T-helper 1 cell (primary cell): ENCODE data around the gene PRIM2.
A peak's percentile ranks its signal among the peaks of the same experiment; 100 is the strongest.
"Not testable (repeated sequence)": the region's sequence is repeated elsewhere in the genome, so short reads cannot be mapped to it uniquely, and the experiment has no call there.

Source experiments
- DNase-seq, 5 donors: peaks; one replicate each; pipeline ENCODE4 v3.0.0-alpha.2; 2012 to 2020

PRIM2 gene

DNA sequence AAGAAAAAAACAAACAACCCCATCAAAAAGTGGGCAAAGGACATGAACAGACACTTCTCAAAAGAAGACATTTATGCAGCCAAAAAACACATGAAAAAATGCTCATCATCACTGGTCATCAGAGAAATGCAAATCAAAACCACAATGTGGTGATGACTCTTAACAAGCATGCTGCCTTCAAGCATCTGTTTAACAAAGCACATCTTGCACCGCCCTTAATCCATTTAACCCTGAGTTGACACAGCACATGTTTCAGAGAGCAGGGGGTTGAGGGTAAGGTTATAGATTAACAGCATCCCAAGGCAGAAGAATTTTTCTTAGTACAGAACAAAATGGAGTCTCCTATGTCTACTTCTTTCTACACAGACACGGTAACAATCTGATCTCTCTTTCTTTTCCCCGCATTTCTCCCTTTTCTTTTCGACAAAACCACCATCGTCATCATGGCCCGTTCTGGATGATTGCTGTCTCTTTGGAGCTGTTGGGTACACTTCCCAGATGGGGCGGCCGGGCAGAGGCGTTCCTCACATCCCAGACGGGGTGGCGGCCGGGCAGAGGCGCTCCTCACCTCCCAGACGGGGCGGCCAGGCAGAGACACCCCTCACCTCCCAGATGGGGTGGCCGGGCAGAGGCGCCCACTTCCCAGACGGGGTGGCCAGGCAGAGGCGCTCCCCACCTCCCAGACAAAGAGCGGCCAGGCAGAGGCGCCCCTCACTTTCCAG, 7.2 kb upstream of the PRIM2 start:
- not testable (repeated sequence) for DNase-seq

DNA sequence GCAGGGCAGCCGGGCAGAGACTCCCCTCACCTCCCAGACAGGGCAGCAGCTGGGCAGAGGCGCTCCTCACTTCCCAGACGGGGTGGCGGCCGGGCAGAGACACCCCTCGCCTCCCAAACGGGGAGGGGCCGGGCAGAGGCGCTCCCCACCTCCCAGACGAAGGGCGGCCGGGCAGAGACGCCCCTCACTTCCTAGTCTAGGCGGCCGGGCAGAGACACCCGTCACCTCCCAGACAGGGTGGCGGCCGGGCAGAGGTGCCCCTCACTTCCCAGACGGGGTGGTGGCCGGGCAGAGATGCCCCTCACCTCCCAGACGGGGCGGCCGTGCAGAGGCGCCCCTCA, 6.6 kb upstream of the PRIM2 start:
- DNase-seq, result no peak

- DNase-seq, result not testable (repeated sequence)
Observed at GRCh38 chr6:57311300-57312003, 6.0 kb upstream of the PRIM2 start.

- no peak for DNase-seq
Observed at GRCh38 chr6:57312004-57312345, 5.5 kb upstream of the PRIM2 start.

DNA sequence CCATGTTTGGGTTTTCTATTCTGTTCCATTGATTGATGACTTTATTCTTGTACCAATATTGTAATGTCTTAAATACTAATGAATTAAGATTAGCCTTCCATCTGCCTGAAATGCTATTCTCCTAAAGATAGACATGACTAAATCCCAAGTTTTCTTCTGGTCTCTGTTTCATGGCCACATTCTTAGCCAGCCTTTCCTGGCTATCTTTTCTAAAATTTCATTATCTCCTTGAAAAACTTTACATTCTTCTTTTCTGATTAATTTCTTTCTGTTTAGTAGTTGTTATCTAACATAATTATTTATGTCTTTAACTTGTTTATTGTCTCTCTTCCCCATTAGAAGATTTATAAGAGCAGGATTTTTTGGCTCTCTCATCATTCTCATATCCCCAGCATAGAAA, 4.4 kb upstream of the PRIM2 start:
- DNase-seq, result no peak

GRCh38 chr6:57313711-57314471, 3.5 kb upstream of the PRIM2 start:
- DNase-seq, result no peak

- no peak for DNase-seq
Observed at GRCh38 chr6:57315111-57315510, 2.3 kb upstream of the PRIM2 start.

DNA sequence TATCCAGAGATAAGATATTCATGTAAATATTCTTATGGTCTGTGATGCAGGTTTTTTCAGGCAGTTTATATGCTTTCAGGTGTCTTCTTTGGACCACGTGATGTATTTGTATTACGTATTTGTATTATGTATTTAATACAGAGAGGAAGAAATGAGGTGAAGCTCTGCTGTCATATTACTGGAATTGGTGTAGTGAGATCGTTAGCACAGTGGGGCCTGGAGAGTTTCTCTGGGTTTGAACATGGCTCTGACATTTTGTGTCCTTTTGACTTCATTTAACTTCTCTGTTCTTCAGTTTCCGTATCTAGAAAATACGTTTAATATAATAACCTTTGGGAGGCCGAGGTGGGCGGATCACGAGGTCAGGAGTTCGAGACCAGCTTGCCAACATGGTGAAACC, 1.6 kb upstream of the PRIM2 start:
- DNase-seq, result no peak

DNA sequence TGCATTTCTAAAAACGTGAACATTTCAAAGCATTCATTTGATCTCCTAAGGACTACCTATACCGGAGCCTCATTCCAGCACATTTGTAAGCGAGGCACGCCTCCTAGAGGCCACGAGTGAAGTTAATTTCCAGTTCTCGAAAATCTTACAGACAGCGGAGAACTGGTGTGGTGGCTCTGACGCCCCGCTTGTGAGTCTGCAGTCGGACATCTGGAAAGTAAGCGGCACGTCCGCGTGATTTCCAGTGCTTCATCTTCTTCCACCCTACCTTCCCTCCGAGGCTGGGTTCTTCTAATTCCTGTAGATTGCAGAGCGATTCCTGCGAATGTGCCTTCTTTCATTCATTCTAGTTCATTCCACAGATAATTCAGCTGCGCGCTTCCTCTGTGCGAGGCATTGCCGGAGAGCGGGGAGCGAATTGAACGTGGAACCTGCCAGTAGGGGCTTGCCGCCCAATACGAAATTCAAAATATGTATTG, 810 bp upstream of the PRIM2 start:
- DNase-seq, result peak; percentile 49 to 87 (median 65)

DNA sequence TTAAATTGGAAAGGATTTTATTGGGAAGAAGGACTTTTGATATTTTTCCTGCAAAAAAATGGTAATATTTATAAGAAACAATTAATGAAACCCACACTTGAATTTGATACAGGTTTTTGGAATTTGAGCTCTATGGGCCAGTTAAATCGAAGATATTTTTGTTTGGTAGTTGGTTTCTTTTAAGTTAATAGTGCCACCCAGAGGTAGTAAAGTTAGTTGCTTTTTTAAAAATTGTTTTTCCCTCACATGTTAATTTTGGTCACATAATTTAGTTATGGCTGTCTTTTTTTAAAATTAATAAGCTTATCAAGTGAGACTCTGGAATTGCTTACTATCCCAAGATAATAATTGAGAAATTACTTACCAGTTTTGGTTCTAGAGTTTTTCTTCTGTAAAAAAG, 7.1 kb downstream of the PRIM2 start:
- DNase-seq, result peak in 1 of 5 donors; percentile 10

DNA sequence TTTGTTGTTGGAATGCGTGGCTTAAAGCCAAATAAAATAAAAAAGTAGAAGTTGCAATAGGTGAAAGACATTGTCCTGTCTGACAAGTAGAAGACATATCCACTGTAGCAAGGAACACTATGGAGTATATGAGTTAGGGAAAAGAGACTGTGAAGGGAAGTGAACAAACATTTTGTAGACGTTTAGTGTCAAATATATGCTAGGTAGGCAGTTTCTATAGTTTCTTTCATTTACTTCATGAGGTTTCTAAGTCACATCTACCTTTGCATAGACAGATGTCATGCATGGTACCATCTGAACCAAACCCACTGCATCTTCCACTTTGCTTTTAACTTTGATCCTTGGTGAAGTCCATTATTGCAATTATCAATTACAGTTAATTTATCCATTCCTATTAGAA, 9.9 kb downstream of the PRIM2 start:
- no peak for DNase-seq

DNA sequence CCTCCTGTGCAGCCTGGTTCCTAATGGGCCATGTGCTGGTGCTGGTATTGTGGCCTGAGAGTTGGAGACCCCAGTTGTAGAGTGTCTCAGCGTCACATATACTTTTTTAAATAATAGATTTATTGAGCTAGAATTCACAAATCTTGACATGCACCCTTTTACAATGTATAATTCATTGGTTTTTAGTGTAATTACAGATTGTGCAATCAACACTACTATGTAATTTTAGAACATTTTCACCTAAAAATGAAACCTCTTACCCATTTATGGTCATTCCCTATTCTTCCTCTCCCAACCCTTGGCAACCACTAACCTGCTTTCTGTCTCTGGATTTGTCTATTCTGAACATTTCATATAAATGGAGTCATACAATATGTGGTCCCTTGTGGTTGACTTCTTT, 10.6 kb downstream of the PRIM2 start:
- DNase-seq, result no peak

DNA sequence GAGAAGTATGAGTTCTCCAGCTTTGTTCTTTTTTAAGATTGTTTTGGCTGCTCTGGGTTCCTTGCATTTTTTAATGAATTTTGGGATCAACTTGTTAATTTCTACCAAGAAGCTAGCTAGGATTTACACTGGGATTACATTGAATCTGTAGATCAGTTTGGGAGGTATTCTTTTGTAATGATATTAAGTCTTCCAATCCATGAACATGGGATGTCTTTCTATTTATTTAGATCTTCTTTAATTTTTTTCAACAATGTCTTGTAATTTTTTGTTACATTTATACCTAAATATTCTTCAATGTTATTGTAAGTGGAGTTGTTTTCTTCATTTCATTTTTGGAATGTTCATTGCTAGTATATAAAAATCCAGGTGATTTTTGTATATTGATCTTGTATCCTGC, 12.5 kb downstream of the PRIM2 start:
- DNase-seq, result no peak

DNA sequence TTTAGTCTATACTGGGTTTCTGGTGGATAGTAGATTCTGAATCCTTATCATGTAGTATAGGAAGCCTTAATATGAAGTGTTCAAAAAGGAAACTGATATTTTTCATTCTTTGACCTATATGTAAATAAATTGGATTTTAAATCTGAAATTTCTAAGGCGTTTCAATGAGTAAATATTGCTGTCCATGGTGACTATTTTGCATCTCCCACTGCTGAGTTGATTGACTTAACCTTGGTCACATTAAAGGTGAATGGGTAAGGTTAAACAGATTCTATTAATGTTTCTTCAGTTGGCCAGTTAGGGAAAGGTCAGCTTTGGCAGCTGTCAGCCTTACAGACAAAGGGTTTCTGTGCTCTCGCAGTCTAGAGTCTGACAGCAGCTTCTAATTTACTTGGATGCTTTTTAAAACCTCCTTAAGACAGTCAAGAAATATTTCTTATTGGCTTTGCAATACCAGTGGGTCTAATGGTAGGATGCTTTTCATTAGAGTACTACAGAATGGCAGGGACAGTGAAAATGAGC, 24.8 kb downstream of the PRIM2 start:
- no peak for DNase-seq

- DNase-seq, result not testable (repeated sequence)
Observed at GRCh38 chr6:57343342-57343741, 25.9 kb downstream of the PRIM2 start.

- not testable (repeated sequence) for DNase-seq
Observed at GRCh38 chr6:57346715-57347114, 29.3 kb downstream of the PRIM2 start.

- DNase-seq, result not testable (repeated sequence)
Observed at GRCh38 chr6:57347597-57347996, 30.2 kb downstream of the PRIM2 start.

DNA sequence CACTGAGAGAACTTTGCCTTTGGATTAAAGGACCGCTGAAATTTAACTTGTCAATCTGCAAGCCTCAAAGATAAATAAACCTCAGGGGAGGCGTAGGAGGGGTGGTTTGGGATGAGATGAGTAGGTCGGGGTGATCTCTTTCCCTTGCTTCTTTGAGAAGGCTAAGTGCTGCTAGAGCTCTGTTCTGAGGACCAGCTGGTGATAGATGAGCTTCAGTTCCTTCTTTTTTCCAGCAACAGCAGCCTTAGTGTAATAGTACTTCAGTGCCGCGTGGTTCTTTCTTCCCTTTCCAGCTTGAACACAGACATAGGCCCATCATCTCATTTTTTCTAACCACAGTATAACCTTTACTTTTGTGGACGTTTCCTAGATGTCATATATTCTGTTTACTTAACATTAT, 33.0 kb downstream of the PRIM2 start:
- DNase-seq, result not testable (repeated sequence)

DNA sequence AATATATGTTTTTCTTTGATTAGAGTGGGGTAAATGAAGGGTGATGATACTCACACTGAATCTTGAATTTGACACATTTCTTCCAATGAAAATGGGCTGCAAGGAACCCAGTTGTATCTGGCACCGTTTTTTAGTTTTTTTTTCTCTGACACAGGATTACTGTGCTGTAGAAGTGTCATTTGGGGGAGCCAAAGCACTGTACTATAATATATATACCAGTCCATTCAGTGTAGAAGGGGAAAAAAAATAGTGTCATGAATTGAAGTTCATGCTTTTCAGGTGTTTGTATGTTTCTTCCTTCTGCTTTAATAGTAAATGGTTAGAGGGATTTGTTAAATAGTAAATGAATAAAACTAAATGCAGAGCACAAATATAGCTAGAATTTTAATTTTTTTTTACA, 35.2 kb downstream of the PRIM2 start:
- DNase-seq, result not testable (repeated sequence)

- not testable (repeated sequence) for DNase-seq
Observed at GRCh38 chr6:57358319-57358718, 40.9 kb downstream of the PRIM2 start.

DNA sequence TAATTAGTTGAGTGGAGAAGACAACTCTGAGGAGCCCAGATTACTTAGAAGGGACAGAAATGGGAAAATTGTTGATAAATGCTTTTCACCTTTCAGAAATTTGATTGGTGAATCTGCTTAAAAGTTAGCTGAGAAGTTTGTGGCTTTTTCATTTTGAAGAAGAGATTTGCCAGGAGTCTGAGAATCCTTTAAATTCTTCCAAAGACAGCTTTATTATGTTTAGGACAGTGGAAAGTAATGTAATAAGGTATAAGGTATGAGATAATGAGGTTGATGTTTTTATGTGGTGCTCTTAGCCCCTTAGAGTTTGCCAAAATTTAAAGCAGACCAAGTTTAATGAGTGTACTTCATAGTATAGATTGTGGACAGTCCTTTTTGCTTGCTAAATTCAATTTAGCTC, 42.3 kb downstream of the PRIM2 start:
- DNase-seq, result not testable (repeated sequence)

GRCh38 chr6:57362340-57362739, 44.9 kb downstream of the PRIM2 start:
- DNase-seq, result not testable (repeated sequence)

GRCh38 chr6:57365076-57365583, 47.7 kb downstream of the PRIM2 start:
- DNase-seq, result not testable (repeated sequence)
